HG03103 (cell line): ENCODE measurements around the gene TSC2.

Experiments used
- ATAC-seq: cut with Tn5 transposase; IDR thresholded peaks from one replicate; pipeline ENCODE4 v1.9.1; 2021; ENCODE audit warnings: low read depth; ENCODE audit not compliant: unreplicated experiment

TSC2 gene

GRCh38 chr16:2047330-2048115 lies at the start of gene TSC2, which contains the start of gene NTHL1:
Gene TSC2, plus strand, starts transcription at chr16:2047985. Its CDS starts 631 bp downstream, at chr16:2048616.
Gene NTHL1, minus strand, starts transcription at chr16:2047834. Its CDS starts 11 bp downstream, at chr16:2047823.
- ATAC-seq: peak; percentile 80

DNA sequence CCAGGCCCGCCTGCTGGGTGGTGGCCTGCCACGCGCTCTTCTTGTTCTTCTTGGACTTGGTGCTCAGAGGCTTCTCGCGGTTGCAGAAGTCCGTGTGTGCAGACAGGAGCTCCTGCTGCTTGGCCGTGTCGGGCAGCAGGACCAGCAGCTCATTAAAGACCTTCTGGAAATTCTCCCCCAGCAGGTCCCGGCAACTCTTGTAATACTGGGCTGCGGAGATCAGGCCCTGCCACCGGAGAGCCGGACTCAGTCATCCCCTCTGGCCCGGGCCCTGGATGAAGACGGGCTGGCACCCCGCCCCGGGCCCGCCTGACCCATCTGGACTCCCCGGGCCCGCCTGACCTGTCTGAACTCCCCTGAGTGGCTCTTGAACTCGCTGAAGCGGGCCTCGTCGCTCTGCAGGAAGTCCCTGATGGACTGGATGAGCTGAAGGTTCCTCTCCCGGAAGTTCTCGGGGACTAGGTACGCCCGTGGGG lies 49.4 kb upstream of the TSC2 start:
- ATAC-seq: no peak

GRCh38 chr16:1998852-1999801 lies 48.7 kb upstream of the TSC2 start:
- no peak for ATAC-seq

DNA sequence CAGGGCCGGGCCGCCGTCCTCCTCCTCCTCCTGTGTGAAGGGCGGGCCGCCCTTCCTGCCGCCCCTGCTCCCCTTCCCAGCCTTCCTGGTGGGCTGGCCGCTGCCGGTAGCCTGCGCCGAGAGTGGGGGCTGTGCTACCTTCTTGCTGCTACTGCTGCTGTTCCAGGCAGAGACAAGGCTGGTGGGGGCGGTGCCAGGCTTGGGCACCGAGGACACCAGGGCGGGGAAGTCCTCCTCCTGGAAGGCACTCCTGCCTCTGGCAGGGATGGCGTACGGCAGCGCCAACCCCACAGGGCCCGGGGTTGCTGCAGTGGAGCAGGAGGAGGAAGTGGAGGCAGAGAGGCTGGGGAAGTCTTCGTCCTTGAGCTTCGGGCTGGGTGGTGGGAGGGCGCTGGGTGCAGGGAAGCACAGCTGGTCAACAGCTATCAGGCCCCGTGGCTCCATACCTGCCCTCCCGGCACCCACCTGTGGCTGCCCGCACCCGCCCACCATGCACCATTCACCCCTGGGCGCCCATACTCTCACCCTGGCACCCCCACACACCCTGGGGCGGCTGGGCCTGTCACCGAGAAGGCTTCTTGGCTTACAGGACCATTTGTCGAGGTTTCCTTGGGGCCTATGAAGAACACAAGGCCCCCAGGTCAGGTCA lies 47.8 kb upstream of the TSC2 start:
- ATAC-seq: no peak

- ATAC-seq: no peak
Measured at GRCh38 chr16:2001035-2001434, 46.8 kb upstream of the TSC2 start.

DNA sequence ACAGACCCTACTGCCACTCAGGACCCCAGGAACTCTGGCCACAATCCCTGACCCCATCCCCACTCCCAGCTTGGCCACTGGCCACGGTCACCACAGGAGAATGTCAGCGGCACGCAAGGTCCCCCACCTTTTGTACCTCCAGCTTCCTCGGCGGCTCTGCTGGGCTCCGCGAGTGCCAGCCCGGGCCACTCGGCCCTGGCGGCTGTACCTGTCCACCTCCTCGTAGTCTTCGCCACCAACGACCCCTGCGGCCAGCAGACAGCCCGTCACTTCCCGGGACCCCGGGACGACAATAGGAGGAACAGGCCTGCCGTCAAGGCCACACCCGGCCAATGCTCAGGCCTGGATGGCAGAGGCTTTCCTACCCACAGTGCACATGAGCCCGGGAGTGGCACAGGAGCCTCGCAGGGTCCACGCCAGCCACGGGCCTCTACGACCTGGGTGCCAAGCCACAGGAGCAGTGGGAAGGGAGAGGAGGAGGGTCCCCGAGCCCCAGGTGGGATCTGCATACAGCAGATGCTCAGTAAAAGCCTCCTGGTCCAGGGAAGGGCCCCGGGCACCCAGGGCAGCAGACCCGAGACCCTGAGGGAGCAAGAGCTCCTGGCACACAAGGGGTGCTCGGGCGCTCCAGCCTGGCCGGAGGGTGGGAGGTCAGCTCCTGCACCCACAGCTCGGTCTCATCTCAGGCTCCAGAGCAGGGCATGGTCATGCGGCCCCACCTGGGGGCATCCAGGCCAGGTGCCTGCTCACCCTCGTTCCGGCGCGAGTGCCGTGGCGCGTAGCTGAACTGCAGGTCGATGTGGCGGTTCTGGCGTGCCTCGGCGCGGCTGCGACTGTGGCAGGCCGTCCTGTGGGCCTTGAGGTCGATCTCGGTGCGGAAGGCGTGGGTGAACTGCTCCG lies 46.1 kb upstream of the TSC2 start:
- ATAC-seq: no peak

GRCh38 chr16:2002406-2003230 lies 45.2 kb upstream of the TSC2 start:
- no peak for ATAC-seq

GRCh38 chr16:2003231-2003826 lies 44.5 kb upstream of the TSC2 start:
- ATAC-seq: no peak

DNA sequence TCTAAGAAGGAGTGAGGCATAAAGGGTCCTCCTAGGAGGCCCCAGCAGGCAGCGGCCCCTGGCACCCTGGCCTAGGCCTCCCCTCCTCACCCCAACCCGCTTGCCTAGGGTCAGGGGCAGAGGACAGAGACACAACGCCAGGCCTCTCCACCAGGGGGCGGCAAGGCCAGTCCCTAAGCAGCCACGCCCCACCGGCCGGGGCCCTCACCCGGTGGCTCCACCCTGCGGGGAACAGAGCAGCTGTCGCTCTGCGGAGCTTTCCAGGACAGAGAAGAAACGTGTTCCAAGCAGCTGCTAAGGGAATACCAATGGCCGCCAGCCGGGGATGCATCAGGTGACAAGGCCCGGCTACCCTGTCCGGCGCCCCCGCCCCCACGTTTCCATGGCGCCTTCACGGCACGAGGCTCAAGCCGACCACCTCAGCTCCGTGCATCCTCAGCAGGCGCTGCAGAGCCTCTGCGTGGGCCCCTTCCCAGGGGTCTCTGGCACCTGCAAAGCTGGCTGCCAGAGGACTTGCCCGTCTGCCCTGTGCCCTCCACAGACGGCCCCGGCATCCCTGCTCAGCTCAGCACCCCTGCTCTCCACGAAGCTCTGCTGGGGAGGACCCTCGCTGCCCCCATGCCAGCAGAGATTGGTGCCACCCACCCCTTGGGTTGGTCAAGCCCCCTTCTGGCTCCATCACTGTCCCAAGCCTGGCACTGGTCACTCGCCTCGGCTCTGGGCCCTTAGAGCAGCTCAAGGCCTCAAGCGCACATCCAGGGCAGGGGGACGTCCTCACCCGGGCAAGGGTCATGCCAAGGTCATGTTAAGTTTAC lies 43.8 kb upstream of the TSC2 start:
- ATAC-seq: peak; percentile 56

DNA sequence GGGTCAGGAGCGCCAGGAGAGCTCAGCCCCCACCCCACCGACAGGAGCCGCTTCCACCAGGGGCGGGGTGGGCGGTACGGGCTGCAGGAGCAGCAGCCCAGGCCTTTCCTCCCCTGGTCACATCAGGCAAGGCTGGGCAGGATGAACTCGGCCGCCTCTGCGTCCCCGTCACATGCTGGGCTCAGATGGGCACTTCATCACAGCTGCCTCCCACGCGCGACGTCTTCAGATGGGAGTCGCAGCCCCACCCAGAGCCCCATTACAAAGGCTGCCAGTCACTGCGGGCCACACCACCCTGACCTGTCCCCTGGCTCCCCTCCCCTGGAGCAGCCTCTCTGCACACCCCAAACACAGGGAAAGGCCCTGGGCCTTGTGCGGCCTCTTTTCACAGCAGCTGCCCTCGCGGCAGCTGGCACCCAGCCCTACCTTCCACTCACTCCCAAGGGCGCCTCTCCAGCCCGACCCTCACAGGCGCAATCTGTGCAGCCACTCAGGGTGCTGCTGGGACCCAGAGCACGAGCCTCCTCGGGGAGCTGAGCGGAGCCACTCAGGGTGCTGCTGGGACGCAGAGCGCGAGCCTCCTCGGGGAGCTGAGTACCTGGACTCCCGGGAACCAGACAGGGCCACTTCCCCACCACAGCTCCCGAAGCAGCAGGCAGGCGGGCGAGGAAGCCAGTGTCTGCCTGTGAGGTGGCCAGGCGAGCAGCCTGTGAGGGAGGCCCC lies 42.8 kb upstream of the TSC2 start:
- no peak for ATAC-seq

DNA sequence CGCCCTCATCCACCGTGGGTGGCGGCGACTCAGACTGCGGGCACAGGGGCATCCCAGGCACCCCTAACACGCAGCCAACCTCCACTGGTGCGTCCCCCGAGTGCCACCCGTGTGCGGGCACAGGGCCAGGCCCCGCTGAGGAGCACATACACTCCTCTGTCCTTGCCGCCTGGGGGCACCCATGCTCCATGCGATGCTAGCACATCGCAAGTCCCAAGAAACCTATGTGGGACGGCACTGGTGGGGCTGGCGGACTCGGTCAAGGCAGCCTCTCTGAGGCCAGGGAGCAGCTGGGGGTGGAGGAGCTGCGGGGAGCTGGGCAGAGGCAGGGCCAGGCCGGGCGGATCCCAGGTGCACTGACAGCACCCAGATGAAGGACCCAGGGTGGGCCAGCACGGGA lies 42.1 kb upstream of the TSC2 start:
- no peak for ATAC-seq

DNA sequence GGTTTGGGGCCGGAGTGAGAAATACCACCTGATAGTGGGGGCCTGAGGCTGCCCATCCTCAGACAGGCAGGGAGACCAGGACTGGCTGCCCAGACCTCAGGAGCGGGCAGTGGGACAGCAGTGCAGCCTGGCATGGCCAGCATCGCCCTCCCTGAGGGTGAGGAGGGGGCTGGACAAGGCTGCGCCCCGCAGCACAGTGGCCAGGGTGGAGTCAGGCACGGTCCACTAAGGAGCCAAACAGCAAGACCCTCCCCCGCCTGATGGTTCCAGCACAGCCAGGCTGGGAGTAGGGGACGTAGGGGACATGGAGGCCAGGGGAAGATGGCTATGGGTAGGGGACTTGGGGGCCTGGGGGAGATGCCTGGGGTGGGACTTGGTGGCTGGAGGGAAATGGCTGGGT lies 41.5 kb upstream of the TSC2 start:
- ATAC-seq: no peak

- ATAC-seq: no peak
Measured at GRCh38 chr16:2007081-2007836, 40.5 kb upstream of the TSC2 start.

GRCh38 chr16:2008009-2008526 lies 39.7 kb upstream of the TSC2 start:
- ATAC-seq: no peak

GRCh38 chr16:2008631-2009163 lies 39.1 kb upstream of the TSC2 start:
- no peak for ATAC-seq

DNA sequence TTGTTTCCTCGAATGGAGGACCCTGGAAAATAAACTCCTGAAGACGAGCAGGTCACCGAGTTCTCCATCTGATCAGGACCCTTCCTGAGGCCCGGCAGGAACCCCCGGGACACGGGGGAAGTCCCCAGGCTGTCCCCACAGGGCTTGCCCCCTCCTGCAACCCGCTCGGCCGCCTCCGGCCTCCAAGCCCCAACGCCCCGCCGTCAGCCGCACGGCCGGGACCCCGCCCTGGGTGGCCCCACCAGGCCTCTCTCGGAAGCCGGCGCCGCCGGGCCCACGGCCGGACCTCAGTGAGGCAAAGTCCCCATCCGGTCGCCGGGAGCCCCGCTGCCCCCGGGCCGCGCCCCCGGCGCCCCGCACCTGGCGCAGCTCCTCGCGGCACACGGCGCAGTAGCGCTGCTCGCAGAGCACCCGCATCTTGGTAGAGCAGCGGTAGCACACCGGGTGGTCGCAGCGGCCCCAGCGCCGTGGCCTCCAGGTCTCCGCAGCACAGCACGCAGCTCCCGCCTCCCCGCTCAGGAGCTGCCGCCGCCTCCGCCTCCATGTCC lies 38.5 kb upstream of the TSC2 start:
- peak; percentile 22 for ATAC-seq
